ENCODE results near the gene RTN4RL1.

DNA sequence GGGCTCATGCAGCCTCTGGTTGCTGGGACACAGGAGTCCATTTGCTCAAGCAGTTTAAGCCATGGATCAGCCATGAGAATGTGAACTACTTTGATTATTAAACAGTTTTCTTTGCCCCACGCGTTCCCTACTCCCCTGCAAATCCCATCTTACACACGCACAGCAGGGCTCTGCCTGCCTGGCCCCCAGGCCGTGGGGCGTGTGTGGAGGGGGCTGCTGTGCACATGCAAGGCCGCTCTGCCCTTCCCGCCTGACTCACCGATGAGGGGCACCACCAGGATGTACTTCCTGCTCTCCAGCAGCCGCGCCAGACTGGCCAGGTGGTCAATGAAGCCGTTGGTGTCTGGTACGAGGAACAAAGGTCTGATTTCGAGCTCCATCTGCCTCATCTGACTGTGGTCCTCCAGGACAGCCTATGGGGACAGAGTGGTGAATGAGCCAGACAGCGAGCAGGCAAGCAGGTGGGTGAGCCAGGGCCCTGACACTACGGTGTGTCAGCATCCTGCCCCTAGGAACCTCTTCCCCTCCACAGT is 43.5 kb upstream of the RTN4RL1 start:
- no peak for TF ChIP-seq POLR2A (IDR thresholded peaks at IDR 0.05)
- TF ChIP-seq, protein P1, sequence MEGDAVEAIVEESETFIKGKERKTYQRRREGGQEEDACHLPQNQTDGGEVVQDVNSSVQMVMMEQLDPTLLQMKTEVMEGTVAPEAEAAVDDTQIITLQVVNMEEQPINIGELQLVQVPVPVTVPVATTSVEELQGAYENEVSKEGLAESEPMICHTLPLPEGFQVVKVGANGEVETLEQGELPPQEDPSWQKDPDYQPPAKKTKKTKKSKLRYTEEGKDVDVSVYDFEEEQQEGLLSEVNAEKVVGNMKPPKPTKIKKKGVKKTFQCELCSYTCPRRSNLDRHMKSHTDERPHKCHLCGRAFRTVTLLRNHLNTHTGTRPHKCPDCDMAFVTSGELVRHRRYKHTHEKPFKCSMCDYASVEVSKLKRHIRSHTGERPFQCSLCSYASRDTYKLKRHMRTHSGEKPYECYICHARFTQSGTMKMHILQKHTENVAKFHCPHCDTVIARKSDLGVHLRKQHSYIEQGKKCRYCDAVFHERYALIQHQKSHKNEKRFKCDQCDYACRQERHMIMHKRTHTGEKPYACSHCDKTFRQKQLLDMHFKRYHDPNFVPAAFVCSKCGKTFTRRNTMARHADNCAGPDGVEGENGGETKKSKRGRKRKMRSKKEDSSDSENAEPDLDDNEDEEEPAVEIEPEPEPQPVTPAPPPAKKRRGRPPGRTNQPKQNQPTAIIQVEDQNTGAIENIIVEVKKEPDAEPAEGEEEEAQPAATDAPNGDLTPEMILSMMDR (IDR thresholded peaks at IDR 0.05): no peak

Measured in right lobe of liver (tissue), 4 donors.